Stimulated activated CD8-positive, alpha-beta memory T cell treated with anti-CD3 and anti-CD28 coated beads, Interleukin-15, amount 100 ng/mL, for 24 hours (primary cell): ENCODE results near the gene JAG1.

Experiments used
- DNase-seq: peaks from one replicate; pipeline ENCODE4 v3.0.0-alpha.2; 2020; ENCODE audit warnings: low read depth

The JAG1 gene

GRCh38 chr20:10667560-10668167 is 6.1 kb downstream of the JAG1 start:
- no peak for DNase-seq

GRCh38 chr20:10667077-10667401 is 6.8 kb downstream of the JAG1 start:
- no peak for DNase-seq

GRCh38 chr20:10666221-10667076 is 7.3 kb downstream of the JAG1 start:
- DNase-seq = no peak

DNA sequence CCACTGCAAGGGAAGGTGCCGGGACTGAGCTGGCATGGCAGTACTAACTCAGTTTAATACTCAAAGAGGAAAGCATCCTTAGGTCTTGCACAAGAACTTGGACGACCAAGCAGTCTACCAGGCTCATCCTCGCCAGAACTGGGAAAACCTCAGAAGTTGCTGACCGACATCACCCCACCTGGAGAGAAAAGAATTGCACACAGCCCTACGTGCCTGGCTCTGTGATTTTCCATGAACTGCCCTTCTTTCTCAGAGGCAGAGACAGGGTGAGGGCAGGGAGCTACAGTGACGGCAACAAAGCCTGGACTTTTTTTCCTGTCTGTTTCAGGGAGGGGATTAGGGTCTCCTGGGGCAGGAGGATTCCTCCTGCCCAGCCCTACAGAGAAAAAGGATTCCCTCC is 8.0 kb downstream of the JAG1 start:
- DNase-seq = no peak

DNA sequence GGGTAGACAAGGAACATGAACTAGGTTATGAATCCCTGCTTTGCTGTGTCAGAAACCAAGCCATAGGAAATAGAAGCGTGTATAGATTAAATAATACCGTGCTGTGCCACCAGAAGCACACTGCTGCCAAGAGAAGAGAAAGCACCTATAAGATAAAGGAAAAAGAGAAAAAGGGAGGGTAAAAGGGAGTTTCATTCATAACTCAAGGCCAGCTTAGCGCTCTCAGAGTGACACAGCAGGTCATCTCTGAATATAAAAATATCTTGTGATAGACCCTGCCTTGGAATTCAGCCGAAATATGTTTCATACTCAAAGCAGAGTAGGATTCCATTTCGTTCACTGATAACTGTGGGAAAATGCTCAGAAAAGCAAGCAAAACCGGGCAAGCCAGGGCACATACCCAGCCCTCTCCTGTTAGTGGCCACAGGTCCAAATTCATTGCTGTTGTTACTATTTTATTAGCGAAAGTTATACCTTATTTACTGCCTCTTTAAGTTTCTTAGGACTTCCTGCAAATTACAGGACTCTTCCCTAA is 8.7 kb downstream of the JAG1 start:
- no peak for DNase-seq

DNA sequence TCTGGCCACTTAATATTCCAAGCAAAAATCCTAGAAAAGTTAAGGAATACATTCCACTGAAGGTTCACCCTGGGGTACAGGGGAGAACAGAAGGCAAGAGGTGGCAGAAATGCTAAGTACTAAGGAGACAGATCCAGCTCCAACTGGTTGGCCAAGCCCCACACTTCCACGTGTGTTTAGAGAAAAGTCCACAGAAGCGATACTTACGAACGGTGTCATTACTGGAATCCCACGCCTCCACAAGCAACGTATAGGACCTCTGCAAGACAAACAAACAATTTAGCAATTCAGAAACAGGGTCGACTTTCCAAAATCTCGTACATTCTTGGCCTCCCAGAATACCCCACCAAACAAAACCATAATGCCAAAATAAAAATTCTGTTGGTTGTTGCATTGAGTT is 10.0 kb downstream of the JAG1 start:
- DNase-seq = no peak

- DNase-seq = no peak
Measured at GRCh38 chr20:10662661-10663458, 10.9 kb downstream of the JAG1 start.

- DNase-seq = no peak
Measured at GRCh38 chr20:10662151-10662550, 11.6 kb downstream of the JAG1 start.

GRCh38 chr20:10661261-10661660 is 12.5 kb downstream of the JAG1 start:
- no peak for DNase-seq

GRCh38 chr20:10660661-10661060 is 13.1 kb downstream of the JAG1 start:
- DNase-seq = no peak

DNA sequence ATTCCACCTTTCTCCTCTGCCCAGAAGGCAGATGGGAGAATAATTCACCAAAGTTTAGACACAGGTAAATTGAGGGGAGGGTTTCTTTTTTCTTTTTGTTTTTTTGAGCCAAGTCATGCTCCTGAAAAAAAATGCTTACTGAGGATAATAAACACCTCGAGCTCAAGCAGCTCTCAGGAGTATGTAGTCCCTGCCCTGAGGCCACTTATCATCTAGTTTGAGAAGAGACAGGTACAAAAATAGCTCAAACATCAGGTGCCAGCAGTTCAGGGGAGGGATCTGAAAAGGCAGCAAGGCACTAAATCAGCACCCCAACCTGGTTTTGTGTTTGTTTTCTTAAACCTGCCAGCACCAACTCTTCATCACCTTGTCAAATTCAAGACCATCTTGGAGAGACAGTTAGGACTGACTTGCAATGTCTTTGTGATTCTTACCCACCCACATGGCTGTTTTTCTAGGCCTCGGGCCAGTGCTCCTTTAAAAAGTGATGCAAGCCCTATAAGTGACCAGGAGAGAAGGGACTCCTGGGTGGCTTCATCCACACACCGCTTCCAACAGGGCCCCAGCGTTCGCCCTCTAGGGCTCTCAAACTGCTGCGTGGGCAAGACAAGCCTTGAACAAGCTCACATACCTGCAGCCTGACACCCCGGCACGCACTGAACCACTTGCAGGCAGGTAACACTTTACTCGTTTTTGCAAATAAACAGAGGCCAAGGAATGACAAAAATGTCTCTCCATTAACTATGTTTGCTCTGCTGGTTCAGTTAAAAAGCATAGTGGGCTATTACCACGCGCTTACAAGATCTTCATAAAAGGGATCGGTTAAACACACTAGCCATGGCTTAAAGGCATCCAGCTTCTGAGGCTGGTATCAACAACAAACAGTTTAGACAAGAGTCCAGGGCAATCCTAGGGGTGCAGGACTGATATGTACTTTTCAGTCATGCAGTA is 13.9 kb downstream of the JAG1 start:
- DNase-seq = no peak

DNA sequence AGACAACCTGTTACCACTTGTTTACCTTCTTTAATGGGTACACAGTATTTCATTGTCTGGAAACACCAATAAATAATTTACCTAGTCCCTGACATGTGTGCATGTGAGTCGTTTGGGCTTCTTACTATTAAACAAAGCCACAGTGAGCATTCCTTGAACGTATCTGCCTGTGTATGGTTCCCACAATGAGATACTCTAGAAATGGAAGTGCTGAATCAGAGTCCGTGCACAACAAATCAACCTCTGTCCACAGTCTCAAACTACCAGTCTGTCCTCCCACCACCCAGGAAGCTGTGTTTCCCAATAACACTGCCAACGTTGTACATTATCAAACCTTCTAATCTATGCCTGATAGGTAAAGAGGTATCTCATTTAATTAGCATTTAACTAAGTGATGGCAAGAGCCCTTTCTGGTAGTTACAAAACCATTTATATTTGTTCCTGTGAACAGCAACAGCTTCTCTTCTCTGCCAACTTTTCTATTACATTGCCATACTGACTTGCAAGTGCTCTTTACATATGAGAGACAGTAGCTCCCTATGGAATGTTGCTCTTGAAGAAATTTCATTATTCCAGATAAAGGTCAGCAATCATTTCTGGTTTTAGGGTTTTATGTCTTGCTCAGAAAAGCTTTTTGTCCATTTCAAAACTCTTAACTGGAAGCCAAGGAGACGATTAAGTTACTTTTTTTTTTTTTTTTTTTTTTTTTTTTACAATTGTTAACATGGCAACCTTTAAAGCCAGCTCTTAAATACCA is 14.7 kb downstream of the JAG1 start:
- DNase-seq = no peak

GRCh38 chr20:10658051-10658823 is 15.6 kb downstream of the JAG1 start:
- no peak for DNase-seq

DNA sequence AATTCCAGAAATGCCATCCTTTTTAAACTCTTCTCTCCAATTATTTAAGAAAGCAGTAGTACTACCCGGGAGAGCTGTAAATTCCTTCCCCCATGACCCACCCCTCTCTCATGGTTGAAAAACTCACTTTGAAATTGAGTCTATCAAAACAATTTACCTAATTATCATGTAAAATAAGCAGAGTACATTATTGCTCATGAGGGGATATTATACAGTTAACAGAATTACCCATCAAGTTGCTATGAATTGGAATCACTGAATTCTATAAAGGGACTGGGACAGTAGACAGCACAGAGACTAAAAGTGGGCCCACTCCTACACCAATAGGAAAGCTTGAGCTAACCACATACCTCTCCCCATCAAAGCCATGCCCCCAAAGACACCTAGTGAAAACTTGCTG is 16.3 kb downstream of the JAG1 start:
- DNase-seq = no peak

- DNase-seq = no peak
Measured at GRCh38 chr20:10655720-10656669, 17.8 kb downstream of the JAG1 start.

GRCh38 chr20:10654630-10655029 is 19.2 kb downstream of the JAG1 start:
- no peak for DNase-seq

DNA sequence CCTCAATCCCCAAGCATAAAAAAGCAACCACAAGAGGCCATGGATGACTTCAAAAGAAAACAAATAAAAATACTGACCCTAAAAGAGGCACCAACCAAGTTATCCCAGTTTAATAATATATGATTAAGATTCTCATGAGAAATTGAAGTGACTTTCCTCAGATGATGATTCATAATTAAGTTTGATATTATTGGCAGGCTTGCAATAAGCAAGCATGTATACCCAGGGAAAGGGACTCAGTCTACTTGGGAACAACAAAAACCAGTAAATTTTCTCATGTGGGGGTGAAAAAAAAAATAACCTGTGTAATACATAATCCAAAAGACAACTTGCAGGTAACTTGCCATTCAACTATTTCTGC is 19.6 kb downstream of the JAG1 start:
- no peak for DNase-seq

- no peak for DNase-seq
Measured at GRCh38 chr20:10653599-10654249, 20.1 kb downstream of the JAG1 start.
